Muscle of back (tissue), 11 donors: ENCODE results near the gene PTPN7. TPM values are rescaled to one million over a fixed set of nuclear protein-coding genes. Genes with fewer than 3 reads are reported as not detected.

Experiments
- DNase-seq, 3 donors: peaks; one replicate each; pipeline versions ENCODE4 v3.0.0 to v3.0.0-alpha.2; 2013
- polyA plus RNA-seq, 10 donors: library from polyadenylated mRNA; unstranded; fragments of 120-200 nt; gene quantifications; one replicate each; pipeline ENCODE4 v1.2.1, GENCODE V29; 2013; ENCODE audit not compliant: insufficient read length in 10 of 10

PTPN7 gene
- polyA plus RNA-seq, 10 donors = 0.46 to 3.8 (median 0.78) TPM

DNA sequence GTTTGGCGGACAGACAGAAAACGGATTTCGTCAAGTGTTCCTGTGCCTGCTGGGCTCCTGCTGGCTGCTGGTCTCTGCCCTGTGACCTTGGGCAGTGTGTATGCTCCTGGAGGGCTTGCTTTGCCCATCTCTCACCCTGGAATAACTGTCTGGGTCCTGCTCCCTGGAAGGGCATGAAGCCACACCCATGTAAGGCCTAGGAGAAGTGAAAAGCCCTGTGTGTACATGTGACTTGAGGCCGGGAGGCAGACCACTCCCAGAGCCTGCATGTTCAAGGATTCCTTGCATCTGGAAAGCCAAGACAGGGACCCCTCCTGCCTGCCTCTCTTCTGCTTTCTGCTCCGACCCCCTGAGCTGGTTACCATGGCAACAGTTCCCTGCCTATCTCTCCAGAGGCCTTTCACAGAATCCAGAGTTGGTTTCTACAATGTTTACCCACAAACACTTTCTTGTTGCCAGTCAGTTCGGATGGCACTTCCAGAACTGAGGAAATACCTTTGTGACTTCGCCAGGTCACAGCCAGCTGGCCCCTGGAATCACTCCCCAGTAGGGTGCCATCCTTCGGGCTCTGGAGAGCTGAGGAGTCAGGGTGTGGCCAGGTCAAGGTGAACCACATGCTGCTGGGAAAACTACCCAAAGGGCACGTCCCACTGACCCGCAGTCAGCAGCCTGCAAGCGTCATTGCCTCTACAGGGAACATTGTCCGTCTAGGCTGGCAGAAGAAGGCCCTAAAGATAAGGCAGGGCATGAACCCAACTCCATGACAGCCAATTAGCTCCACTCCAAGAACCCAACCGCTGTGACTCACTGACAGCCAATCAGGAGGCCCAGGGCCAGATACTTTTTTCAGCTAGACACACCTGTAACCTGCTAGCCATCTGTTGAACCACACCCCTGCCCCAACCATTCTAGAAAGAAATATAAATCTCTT, 52.3 kb downstream of the PTPN7 start:
- no peak for DNase-seq

DNA sequence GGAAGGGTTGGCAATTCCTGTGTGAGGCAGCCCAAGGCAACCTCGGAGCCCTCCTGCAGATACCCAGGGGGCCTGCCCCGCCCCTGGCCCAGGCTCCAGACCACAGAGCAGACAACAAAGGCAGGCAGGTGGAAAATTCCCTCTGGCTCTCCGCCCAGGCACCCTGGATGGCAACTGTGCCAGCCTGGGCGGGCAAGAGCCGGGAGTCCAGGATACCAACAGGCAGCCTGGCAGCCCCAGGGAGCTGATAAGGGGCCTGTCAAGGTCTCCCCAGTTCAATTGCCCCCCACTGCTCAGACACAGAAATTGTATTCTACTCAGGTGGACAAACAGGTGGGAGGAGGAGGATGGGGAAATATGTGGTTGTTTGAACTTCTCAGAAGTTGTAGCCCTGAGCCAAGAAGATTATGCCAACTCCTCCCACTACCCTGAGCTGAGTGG, 53.1 kb downstream of the PTPN7 start:
- DNase-seq = no peak

DNA sequence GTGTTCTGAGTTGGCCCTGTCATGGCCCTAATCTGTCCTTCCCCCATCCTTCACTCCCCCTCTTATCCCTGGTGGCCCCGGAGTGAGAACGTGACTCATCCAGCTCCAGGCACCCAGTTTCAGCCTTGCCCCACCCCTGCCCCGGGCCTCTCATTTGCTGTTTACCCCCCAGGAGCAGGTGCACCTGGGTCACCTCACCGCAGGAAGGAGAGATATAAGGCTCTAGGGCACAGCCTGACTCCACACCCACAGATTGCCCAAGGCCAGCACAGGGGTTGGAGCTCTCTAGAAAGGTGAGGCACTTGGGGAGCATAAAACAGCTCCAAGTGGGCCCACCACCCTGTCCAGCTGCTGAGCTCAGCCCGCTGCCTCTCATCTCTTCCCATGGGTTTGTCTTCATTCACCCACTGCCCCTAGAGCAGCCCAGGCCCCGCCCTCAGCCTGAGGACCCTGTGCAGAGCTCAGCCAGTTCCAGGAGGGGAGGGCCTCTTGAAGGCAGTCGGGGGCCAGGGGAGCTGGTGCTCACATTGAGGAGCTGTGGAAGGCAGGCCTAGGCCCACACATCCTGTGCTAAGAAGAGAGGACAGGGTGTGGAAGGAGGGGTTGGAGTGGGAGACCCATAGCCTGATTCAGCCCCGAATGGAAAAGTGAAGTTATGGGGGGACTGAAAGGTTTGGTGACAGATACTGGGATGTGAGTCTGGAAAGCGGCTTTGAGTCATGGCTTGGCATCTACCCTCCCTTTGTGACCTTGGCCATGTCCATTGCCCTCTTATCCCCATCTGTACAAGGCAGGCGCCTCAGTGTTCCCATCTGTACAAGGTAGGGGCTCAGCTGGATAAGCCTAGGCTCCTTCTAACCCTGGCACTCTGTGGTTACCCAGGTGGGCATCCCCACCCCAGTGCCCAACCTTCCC, 53.8 kb downstream of the PTPN7 start:
- DNase-seq = no peak

- no peak for DNase-seq
Observed at GRCh38 chr1:202105571-202106339, 54.6 kb downstream of the PTPN7 start.

- DNase-seq = no peak
Observed at GRCh38 chr1:202104073-202104472, 56.3 kb downstream of the PTPN7 start.

DNA sequence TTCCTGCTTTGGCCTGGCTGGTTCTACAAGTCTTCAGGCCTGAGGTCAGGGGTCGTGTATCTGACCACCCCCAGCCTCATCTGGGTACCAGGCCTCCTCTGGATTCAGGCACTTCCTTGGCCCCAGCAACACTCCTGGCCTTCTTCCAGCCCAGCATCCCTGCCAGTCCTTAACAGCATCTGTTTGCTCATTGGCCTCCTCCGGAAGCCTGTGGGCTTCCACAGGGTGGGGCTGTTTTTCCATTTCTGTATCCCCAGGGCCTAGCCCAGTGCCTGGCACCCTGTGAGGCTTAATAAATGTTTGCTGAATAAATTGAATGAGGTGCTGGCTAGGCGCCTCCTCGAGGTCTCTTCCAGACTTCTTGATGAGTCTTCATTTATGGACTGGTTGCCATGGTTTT, 59.2 kb downstream of the PTPN7 start:
- DNase-seq = no peak

Other genes with a start within 250 kb of the PTPN7 start
- gene LMOD1, start 214.1 kb downstream of the PTPN7 start, polyA plus RNA-seq = 10 to 100 TPM; 12.8 to 46.5 (median 32.4) TPM
- 10 to 100 TPM; 32.1 to 44.9 (median 40.3) TPM for gene TIMM17A, start 205.1 kb downstream of the PTPN7 start, polyA plus RNA-seq
- 10 to 100 TPM; 17.7 to 27.3 (median 20.0) TPM for gene RNPEP, start 178.0 kb downstream of the PTPN7 start, polyA plus RNA-seq
- 1 to 10 TPM in 2 of 10 donors, under 1 TPM in 6, not detected in 2; 0.21 to 1.4 (median 0.60) TPM for gene ELF3, start 150.0 kb downstream of the PTPN7 start, polyA plus RNA-seq
- under 1 TPM; 0.04 to 0.09 (median 0.07) TPM for gene GPR37L1, start 37.7 kb downstream of the PTPN7 start, polyA plus RNA-seq
- 10 to 100 TPM; 34.3 to 43.1 (median 38.4) TPM for gene ARL8A, start 15.9 kb downstream of the PTPN7 start, polyA plus RNA-seq
- 1 to 10 TPM in 3 of 10 donors, under 1 TPM in 7; 0.15 to 8.2 (median 0.53) TPM for gene LGR6, start 33.2 kb upstream of the PTPN7 start, polyA plus RNA-seq
- gene UBE2T, start 181.3 kb upstream of the PTPN7 start, polyA plus RNA-seq = 10 to 100 TPM; 16.2 to 28.7 (median 22.7) TPM
- 100 to 1,000 TPM in 1 of 10 donors, 10 to 100 TPM in 9; 50.0 to 108 (median 81.2) TPM for gene PPP1R12B, start 188.1 kb upstream of the PTPN7 start, polyA plus RNA-seq